IPS-NIHi7 (cell line): ENCODE results near the gene CARD8.
"Not testable (repeated sequence)": the region's sequence is repeated elsewhere in the genome, so short reads cannot be mapped to it uniquely, and the experiment has no call there.

Experiments
- DNase-seq: peaks from one replicate; pipeline ENCODE4 v3.0.0; 2012; ENCODE audit warnings: mixed read lengths; ENCODE audit errors: extremely low spot score

CARD8 gene

DNA sequence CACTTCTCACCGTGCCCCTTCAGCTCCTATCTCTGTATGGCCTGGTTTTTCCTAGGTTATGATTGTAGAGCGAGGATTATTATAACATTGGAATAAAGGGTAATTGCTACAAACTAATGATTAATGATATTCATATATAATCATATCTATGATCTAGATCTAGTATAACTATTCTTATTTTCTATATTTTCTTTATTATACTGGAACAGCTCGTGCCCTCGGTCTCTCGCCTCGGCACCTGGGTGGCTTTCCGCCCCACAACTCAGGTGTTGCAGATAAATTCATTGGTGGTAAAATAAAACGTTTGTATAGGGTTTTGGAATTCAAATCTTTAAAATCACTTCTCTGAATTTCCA lies 4.6 kb upstream of the CARD8 start:
- not testable (repeated sequence) for DNase-seq

DNA sequence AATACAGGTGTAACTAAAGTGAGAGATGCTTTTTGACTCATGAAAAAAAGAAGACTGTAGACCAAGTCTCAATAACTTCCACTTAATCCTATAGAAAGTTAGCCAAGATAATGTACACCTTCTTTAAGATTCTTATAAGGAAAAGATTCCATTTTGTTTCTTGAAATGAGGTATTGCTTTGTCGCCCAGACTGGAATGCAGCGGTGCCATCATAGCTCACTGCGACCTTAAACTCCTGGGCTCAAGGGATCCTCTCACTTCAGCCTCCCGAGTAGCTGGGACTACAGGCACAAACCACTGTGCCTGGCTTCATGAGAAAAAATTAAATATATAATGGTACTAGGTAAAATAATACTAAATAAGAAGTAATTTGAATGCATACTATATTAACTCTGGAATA lies 3.3 kb upstream of the CARD8 start:
- DNase-seq: not testable (repeated sequence)

DNA sequence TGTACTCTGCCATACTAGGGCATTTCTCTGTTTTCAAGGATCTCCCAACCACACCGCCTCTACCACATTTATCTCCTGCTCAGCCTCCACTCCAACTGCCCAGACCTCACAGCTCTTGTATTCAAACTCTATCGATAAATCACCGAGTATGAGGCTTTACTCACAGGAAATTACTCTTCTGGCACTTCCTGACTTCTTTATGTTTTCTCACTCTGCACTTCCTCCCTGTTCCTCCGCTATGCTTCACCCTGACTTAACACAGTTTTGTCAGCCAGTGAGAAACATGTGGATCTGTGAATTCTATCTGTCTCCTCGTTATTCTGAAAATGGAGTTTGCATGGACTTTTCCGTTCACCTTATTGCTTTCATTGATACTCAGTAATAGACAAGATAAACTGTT lies 2.6 kb upstream of the CARD8 start:
- no peak for DNase-seq

DNA sequence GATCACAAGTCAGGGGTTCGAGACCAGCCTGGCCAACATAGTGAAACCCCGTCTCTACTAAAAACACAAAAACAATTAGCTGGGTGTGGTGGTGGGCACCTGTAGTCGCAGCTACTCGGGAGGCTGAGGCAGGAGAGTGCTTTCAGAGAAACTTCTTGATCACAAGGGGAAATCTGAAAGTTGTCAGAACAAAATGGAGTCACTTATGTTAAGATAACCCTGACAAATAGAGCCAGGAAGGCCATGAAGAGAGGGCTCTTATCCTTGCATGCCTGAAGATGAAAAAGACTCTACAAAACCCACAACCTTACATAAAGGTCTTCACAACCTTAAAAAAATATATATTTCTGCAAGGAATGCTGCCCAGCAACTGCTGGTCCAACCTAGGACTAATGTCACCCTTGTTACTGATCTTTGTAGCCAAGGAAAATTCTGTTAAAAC lies 1.2 kb downstream of the CARD8 start:
- no peak for DNase-seq

DNA sequence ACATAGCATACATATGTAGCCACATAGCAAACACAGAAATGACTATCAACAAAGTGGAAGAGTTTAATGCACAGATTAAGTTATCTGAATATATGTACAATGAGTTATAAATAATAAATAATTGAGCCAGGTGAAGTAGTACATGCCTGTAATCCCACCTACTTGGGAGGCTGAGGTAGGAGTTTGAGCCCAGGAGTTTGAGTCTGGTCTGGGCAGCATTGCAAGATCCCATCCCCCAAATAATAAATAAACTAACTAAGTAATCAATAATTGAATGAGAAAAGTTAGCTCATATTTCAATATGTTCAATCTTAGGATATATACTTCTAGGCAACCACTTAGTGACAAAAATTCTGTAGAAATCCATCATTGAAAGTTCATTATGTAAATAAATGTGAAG lies 1.7 kb downstream of the CARD8 start:
- DNase-seq: no peak

DNA sequence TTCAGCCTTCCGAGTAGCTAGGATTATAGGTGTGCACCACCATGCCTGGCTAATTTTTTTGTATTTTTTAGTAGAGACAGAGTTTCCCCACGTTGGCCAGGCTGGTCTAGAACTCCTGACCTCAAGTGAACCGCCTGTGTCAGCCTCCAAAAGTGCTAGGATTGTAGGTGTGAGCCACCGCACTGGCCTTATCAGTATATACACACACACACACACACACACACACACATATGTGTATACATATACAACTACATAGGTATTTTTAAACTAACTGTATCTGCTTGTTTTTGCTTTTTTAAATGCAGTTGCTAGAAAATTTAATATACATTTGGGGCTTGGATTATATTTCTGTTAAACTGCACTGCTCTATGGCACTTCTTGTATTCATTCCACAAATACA lies 3.1 kb downstream of the CARD8 start:
- no peak for DNase-seq

DNA sequence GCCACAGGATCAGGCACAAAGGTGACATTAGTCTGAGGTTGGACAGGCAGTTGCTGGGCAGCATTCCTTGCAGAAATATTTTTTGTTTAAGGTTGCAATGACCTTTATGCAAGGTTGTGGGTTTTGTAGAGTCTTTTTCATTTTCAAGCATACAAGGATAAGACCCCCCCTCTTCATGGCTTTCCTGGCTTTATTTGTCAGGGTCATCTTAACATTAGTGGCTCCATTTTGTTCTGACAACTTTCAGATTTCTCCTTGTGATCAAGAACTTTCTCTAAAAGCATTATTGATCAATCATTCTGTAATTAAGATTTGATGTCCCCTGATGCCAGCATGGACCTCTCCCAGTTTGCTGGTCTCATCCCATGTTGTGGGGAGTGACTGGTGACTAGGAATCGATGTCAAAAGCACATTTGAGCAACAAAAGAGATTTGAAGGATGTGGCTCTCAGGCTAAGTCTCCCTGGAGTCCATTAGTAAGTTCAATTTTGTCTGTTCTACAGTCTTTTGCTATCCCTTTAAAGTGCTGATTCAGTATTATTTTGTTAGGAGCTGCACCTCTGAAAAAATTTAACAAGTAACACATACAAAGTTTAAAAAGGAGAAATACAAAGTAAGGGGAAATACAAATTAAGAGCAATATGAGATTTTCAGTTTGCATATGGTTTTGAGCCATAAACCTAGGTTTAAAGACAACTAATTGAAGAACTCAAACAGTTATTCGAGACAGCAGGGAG lies 5.3 kb downstream of the CARD8 start:
- no peak for DNase-seq

DNA sequence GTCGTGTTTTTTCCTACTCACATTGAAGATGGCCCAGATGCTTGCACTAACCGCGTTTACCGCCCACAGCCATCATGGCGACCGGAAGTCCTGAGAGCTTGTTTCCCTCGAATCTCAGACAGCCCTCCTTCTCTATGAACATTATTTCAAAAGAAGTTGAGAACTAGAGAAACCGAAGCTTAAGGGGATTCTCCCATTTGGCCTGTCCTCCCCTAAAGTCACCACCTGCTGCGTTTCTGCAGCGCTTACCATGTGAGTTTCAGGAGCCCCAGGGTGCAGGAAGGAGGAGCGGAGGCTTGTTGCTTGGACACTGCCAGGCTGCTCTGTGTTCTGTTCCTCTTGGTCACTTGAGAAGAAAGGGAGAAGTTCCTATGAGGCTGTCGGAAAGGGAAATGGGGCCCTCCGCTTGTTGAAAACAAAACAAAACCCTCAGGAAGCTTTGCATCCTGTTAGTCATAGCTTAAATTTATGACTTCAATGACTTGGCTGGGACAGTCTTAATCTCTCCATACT lies 6.2 kb downstream of the CARD8 start:
- no peak for DNase-seq

DNA sequence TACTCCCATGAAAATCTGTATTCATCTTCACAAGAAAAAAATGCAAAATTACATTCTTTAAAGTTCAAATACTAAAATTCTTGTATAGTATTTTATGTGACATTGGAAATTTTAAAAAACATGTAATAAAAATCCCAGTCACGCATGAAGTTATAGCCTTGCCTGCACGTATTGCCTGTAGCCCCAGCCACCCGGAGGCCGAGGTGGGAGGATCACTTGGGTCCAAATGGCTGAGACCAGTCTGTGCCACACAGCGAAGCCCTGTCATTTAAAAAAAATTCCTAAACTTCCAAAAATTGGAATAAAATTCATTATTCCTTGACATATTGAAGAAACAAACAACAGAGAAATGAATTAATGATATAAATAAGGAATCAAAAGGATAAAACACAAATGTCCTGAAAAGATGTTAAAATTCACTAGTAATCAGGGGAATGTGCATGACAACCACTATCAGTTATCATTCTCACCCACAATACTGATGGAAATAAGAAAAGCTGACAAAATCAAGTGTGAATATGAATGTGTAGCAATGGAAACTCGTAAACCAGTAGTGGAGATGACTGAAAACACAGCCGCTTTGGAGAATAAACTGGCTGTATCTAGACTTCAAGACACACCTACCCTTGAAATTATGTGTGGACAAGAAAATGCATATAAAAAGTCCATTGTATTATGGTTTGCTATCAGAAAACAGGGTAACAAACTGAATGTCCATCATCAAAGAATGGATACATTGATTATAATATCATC lies 7.5 kb downstream of the CARD8 start:
- DNase-seq: no peak

DNA sequence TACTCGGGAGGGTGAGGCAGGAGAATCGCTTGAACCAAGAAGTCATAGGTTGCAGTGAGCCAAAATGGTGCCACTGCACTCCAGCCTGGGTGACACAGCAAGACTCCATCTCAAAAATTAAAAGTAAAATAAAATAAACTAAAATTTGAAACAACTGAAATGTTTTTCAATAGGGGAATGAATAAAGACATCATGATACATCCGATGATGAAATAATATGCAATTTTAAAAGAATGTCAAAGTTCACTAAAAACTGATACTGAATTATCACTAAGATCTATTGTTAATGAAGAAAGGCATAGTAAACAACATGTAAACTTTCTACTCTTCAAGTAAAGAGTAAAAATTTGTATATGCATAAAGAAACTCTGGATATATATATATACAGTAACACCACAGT lies 8.5 kb downstream of the CARD8 start:
- DNase-seq: no peak

DNA sequence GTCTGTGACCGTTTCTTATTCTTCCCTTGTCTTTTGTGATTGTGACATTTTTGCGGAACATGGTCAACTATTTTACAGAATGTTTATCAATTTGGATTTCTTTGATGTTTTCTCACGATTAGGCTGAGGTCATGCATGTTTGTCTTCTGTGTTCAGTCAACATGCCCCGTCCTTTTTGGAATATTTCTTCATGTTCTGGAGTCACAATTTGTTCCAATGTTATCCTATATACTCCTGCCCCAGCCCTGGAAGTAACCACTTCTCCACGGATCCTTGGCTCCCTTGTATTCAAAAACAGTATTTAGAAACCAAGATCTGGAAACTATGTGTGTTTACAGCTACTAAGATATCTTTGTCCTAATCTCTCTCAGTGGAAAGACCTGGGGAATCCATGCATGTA lies 9.6 kb downstream of the CARD8 start:
- no peak for DNase-seq

DNA sequence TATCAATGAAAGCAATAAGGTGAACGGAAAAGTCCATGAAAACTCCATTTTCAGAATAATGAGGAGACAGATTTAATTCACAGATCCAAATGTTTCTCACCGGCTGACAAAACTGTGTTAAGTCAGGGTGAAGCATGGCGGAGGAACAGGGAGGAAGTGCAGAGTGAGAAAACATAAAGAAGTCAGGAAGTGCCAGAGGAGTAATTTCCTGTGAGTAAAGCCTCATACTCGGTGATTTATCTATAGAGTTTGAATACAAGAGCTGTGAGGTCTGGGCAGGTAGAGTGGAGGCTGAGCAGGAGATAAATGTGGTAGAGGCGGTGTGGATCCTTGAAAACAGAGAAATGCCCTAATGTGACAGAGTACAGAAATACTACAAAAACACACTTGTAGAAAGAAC lies 11.4 kb downstream of the CARD8 start:
- DNase-seq: no peak

DNA sequence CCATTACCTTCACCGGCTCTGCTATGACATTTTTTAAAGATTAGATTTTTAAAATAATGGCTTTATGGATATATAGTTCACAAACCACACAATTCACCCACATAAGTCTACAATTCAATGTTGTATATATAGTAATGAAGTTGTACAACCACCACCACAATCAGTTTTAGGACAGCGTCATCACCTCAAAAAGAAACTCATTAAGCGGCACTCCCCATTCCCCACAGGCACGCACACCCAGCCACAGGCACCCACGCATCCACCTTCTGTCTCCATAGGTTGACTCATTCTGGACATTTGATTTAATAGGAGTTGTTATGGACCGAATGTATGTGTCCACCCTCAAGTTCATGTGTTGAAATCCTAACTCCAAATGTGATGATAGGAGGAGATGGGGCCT lies 13.9 kb downstream of the CARD8 start:
- not testable (repeated sequence) for DNase-seq

DNA sequence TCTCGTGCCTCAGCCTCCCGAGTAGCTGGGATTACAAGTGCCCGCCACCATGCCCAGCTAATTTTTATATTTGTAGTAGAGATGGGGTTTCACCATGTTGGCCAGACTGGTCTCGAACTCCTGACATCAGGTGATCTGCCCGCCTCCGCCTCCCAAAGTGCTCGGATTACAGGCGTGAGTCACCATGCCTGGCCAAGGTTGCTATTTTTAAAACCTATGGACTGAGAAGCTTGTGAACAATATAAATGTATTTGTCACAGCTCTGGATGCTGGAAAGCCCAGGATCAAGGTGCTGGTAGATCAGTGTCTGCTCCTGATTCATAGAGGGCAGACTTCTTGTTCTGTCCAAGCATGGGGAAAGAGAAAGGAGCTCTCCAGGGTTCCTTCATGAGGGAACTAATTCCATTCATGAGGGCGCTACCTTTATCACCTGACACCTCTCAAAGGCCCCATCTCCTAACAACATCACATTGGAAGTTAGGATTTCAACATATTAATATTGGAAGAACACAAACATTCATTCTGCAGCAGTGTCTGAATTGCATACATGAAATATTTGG lies 16.1 kb downstream of the CARD8 start:
- no peak for DNase-seq

DNA sequence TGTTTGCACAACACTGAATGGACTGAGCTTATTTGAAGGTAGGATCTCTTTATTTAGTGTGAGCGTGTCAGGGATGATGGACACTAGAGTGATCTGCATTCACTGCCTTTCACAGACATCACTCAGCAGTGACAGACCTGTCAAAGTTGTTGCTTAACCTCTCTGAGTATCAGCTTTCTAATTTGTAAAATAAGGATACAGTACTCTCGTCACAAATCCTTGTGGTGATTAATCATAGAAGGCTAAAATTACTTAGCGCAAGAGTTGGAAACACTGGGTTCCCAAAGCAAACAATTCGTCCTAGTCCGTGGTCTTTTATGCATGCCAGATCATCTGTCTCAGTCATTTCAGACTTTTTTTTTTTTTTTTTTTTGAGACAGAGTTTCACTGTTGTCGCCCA lies 16.6 kb downstream of the CARD8 start:
- no peak for DNase-seq

DNA sequence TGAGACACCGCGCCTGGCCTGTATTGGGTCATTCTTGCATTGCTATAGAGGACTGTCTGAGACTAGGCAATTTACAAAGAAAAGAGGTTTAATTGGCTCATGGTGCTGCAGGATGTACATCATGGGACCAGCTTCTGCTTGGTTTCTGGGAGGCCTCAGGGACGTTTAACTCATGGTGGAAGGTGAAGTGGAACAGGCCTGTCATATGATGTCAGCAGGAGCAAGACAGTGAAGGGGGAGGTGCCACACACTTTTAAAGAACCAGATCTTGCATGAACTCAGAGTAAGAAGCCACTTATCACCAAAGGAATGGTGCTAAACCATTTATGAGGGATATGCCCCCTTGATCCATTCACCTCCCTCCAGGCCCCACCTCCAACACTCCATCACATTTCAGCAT lies 18.7 kb downstream of the CARD8 start:
- no peak for DNase-seq

DNA sequence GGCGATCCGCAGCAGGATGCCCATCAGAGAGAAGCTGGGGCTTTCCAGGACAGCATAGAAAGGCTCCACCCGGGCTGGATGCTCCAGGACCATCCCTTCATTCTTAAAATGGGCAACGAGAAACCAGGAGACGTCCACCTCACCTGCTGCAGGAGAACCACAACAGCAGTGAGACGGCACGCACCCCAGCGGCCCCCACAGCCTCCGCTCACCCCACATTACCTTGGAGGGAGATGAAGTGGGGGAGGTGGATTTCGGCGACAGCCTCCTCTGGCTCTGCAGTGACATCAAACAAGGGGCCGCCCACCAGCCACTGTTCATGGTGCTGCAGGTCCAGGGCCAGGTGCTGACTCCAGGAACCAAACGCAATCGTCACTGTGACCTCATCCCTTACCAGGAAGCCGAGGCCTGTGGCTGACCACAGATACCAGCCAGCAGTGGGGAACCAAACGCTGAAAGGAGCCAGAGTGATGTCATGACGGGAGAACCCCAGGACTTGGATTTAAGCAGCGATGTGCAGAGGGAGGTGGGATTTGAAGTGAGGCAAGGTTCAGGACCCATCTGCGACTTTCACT lies 25.1 kb downstream of the CARD8 start:
- DNase-seq: no peak

DNA sequence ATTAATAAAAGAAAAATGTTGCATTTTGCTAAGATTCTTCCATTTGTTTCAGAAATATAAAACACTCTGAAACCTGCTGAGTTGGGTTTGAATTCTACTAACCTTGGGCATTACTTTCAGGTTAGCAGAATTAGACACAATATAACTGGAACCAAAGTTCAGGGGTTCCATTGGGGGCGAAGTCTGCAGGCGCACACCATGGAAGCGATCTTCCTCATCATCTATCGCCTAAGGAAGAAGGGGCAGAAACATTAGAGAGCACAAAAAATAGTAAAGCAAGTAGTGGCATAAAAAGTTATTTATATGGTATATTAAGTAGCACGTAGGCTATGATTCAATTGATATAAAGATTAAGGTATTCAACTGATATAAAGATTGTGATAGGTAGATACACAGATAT lies 34.1 kb downstream of the CARD8 start:
- no peak for DNase-seq

DNA sequence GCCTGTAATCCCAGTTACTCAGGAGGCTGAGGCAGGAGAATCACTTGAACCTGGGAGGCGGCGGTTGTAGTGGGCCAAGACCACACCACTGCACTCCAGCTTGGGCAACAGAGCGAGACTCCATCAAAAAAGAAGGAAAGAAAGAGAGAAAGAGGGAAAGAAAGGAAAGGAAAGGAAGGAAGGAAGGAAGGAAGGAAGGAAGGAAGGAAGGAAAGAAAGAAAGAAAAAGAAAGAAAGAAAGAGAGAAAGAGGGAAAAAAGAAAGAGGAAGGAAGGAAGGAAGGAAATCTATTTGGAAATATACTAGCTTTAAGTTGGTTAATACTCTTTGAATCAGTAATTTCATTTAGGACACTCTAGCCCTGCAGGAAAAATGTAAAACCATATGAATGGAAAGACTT lies 34.9 kb downstream of the CARD8 start:
- DNase-seq: not testable (repeated sequence)

DNA sequence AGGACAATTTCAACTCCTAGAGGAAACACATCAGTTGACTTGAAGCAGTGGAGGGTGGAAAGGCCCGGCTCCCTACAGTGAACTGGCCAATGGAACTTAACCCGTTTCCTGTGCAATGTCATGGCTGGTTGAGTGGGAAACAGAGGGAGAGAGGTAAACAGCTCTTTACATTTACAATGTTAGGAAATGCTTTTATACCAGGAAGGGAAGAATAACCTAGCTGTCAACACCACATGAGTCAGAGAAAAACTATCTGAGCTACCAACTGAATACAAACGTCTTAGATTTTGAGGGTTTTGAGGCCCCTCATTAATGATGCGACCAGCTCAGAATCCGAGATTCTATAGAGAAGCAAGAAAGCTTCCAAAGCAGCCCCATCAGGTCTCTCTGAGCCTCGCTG lies 36.7 kb downstream of the CARD8 start:
- no peak for DNase-seq

DNA sequence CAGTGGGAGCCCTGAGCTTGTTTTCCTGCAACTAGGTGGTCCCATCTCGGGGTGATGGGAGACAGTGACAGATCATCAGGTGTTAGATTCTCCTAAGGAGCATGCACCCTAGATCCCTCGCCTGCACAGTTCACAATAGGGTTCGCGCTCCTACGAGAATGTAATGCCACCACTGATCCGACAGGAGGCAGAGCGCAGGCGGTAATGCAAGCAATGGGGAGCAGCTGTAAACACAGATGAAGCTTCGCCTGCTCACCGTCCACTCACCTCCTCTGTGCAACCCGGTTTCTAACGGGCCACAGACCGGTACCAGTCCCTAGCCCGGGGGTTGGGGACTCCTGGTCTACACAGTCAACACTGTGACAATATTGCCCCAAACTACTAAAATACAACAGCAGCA lies 38.8 kb downstream of the CARD8 start:
- no peak for DNase-seq

DNA sequence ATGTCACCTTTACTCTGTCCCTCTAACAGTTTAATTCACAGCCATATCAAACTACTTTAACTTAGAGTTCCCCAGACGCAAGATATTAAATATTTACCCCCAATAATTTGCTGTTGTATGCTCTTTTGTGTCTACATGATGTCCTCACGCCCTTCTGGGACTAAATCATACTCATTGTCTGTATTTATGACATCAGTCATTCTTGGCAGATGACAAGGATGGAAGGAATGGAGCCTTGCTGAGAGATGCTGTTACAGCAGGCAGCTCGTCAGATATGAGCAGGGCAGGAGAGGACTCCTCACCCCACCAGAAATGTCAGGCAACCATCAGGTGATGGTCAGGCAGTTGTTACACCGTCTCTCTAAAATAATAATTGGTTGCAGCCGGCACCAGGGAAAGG lies 41.8 kb downstream of the CARD8 start:
- DNase-seq: no peak

DNA sequence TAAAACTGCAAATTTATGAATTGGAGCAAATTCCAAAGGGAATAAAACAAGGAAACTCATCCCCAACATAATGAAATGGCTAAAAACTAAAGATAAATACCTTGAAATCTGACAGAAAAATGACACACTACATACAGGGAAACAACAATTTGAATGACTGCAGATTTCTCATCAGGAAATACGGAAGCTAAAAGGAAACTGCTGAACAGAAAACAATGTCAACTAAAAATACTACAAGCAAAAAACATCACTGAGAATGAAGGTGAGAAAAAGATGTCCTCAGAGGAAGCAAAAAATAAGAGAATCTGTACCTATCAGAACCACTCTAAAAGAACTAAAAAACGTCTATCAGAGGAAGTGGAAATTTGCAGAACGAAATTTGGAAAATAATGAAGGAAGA lies 45.7 kb downstream of the CARD8 start:
- no peak for DNase-seq
